ENCODE data around the gene ABHD2. TPM values are rescaled to one million over a fixed set of nuclear protein-coding genes. Genes with fewer than 3 reads are reported as not detected.
A peak's percentile ranks its signal among the peaks of the same experiment; 100 is the strongest.

ABHD2 gene
- total RNA-seq, 2 donors from 2014 or later: 50.8 to 136 TPM

DNA sequence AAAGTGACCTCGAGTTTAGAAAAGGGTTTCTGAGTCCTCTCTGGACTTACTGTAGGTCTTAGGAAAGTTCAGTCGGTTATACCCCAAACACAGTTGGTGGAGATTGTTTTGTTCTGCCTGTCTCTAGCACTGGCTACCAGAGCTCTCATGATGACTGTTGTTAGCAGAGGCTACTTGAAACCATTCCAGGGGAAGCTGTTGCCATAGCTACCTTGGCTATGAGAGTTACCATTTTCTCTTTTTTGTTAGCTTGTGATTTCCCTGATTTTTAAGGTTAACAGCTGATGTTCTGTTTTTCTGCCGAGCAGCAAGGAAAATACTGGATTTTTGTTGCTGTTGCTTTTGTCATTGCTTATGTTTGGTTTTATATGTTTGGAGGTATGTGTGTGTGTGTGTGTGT is 26.7 kb downstream of the ABHD2 start:
- ATAC-seq (peak; percentile 35), DNase-seq (peak; percentile 71 to 82 (median 76))
- intact Hi-C loops (cut with DNase I): no loop called here
- no peaks in the 10 kb centered on the region for H3K9me3 ChIP-seq
- peak overlapping the region; percentile 84 to 98 (median 93) for H3K27ac ChIP-seq
- TF ChIP-seq POLR2A (IDR thresholded peaks at IDR 0.05): no peak
- TF ChIP-seq, protein P1, sequence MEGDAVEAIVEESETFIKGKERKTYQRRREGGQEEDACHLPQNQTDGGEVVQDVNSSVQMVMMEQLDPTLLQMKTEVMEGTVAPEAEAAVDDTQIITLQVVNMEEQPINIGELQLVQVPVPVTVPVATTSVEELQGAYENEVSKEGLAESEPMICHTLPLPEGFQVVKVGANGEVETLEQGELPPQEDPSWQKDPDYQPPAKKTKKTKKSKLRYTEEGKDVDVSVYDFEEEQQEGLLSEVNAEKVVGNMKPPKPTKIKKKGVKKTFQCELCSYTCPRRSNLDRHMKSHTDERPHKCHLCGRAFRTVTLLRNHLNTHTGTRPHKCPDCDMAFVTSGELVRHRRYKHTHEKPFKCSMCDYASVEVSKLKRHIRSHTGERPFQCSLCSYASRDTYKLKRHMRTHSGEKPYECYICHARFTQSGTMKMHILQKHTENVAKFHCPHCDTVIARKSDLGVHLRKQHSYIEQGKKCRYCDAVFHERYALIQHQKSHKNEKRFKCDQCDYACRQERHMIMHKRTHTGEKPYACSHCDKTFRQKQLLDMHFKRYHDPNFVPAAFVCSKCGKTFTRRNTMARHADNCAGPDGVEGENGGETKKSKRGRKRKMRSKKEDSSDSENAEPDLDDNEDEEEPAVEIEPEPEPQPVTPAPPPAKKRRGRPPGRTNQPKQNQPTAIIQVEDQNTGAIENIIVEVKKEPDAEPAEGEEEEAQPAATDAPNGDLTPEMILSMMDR (IDR thresholded peaks at IDR 0.05): no peak
- peaks cover 87% of the 10 kb centered on the region for H3K4me1 ChIP-seq
- no peaks in the 10 kb centered on the region for H3K36me3 ChIP-seq (replicated peaks in 1 of 2; ENCODE audit: insufficient read depth in 1 of 2, low read depth in 2 of 2)
- H3K4me3 ChIP-seq: no peak overlapping the region
- H3K27me3 ChIP-seq: no peaks in the 10 kb centered on the region
- WGBS, 2 donors: 22% methylated on average over 3 of the region's 3 CpGs

DNA sequence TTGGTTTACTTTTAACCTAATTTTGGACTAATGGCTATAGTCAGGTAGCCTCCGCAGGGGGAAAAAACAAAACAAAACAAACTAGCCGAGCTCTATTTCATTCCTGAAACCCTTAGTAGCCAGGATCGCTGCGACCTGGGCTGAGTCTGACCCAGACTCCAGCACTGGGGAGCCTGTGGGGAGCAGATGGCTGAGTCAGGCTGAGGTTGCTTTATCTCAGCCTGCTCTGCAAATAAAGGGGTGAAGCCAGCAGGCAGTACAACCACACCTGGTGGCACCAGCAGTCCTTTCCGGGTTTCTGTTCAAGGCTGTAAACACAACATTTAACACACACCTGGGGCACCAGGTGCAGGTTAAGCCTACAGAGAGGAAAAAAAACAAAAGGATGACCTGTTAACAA is 27.3 kb downstream of the ABHD2 start:
- 16 to 25% methylated on average over 5 of the region's 5 CpGs for WGBS, 2 donors

DNA sequence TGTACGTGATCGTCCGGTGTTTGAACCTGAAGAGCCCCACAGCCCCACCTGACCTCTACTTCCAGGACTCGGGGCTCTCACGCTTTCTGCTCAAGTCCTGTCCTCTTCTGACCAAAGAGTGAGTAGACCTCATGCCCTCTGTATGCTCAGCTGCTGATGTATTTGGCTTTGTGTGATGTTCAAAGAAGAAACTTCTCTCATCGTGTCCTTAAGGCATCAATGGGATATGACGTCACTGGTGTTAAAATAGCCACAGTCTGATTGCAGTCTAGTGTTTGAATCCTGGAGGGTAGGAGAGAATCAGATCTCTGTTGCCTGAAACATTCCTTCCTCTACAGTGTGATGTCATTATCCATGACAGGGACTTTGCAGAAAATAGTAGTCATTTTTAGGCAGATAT is 28.1 kb downstream of the ABHD2 start:
- no peaks in the 10 kb centered on the region for H3K9me3 ChIP-seq
- peak in 1 of 4 donors; percentile 20 for DNase-seq
- 28 to 32% methylated on average over 6 to 7 of the region's 7 CpGs for WGBS, 2 donors
- no peaks in the 10 kb centered on the region for H3K36me3 ChIP-seq (replicated peaks in 1 of 2; ENCODE audit: insufficient read depth in 1 of 2, low read depth in 2 of 2)
- H3K27ac ChIP-seq: peak overlapping the region; percentile 84 to 98 (median 93)
- H3K4me1 ChIP-seq: peaks cover 97% of the 10 kb centered on the region
- no peaks in the 10 kb centered on the region for H3K27me3 ChIP-seq
- no peak for TF ChIP-seq POLR2A (IDR thresholded peaks at IDR 0.05)
- TF ChIP-seq, protein P1 (IDR thresholded peaks at IDR 0.05): no peak
- no peak overlapping the region for H3K4me3 ChIP-seq
- intact Hi-C loops (cut with DNase I): no loop called here
- ATAC-seq: peak; percentile 8

More for the DNA sequence above, 27.3 kb downstream of the ABHD2 start:
- Histone ChIP-seq H3K4me3 (no peak overlapping the region), H3K4me1 (peaks cover 91% of the 10 kb centered on the region), H3K27ac (peak overlapping the region; percentile 84 to 98 (median 93)), H3K27me3 (no peaks in the 10 kb centered on the region), H3K36me3 (replicated peaks in 1 of 2; ENCODE audit: insufficient read depth in 1 of 2, low read depth in 2 of 2) (no peaks in the 10 kb centered on the region), H3K9me3 (no peaks in the 10 kb centered on the region)
- peak; percentile 84 to 94 (median 93) for DNase-seq
- intact Hi-C loops (cut with DNase I): no loop called here
- peak in 2 of 3 donors; percentile 52 to 56 for TF ChIP-seq POLR2A (IDR thresholded peaks at IDR 0.05)
- TF ChIP-seq, protein P1 (IDR thresholded peaks at IDR 0.05): peak in 2 of 7 experiments; percentile 12 to 25
- peak; percentile 80 for ATAC-seq

DNA sequence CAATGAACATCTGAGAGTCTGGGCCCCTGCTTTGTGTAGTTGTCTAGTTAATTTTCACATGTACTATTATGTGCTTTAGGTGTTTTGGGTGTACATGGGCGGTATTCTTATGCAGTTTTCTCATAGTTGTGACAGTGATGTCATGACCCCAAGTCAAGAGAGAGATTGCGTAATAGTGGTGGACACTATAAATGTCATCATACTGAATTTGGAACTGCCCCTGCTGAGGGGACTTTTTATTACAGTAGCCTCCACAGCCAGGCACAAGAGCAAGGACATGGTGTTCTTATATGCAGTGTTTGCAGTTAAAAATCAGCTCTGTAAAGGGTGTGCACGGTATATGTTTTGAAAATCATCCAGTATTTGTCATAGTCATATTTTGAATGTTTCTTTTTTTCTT is 29.5 kb downstream of the ABHD2 start:
- no peak for TF ChIP-seq POLR2A (IDR thresholded peaks at IDR 0.05)
- TF ChIP-seq, protein P1 (IDR thresholded peaks at IDR 0.05): no peak
- WGBS, 2 donors: 74 to 79% methylated on average over 3 of the region's 3 CpGs
- no peaks in the 10 kb centered on the region for H3K27me3 ChIP-seq
- no peaks in the 10 kb centered on the region for H3K36me3 ChIP-seq (replicated peaks in 1 of 2; ENCODE audit: insufficient read depth in 1 of 2, low read depth in 2 of 2)
- peaks cover 99% of the 10 kb centered on the region for H3K4me1 ChIP-seq
- H3K4me3 ChIP-seq: no peak overlapping the region
- DNase-seq: peak in 1 of 4 donors; percentile 11
- peak overlapping the region; percentile 84 to 98 (median 93) for H3K27ac ChIP-seq
- ATAC-seq: no peak
- intact Hi-C loops (cut with DNase I): no loop called here
- H3K9me3 ChIP-seq: no peaks in the 10 kb centered on the region

DNA sequence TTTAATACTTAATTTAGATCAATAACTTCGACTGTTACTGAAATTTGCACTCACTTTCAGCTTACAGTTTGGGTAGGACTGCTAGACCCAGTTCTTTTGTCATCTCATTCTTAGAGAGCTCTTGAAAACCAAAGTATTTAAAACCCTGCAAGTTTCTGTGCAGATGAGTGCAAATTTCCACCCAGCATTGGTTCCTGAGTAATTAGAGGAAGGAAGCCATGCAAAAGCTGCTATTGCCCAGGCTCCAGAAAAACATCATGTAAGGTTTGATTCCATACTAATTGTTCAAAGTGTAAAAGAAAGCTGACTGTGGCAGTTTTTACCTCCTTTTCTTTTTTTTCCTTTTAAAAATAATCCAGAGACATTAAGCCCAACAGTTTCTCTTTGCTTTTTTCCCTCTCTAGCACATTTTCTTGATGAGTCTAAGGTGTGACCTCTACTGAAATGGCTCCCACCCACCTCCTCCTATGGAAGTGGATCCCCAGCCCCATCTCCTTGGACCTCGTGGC is 30.3 kb downstream of the ABHD2 start:
- no peak for DNase-seq
- Histone ChIP-seq H3K4me3 (no peak overlapping the region), H3K27me3 (no peaks in the 10 kb centered on the region), H3K4me1 (peaks cover 99% of the 10 kb centered on the region), H3K36me3 (replicated peaks in 1 of 2; ENCODE audit: insufficient read depth in 1 of 2, low read depth in 2 of 2) (no peaks in the 10 kb centered on the region), H3K27ac (peak overlapping the region; percentile 79 to 98 (median 93)), H3K9me3 (no peaks in the 10 kb centered on the region)
- no peak for TF ChIP-seq POLR2A (IDR thresholded peaks at IDR 0.05)
- TF ChIP-seq, protein P1 (IDR thresholded peaks at IDR 0.05): no peak
- no peak for ATAC-seq
- intact Hi-C loops (cut with DNase I): no loop called here
- WGBS, 2 donors: 58 to 65% methylated on average over 2 of the region's 2 CpGs
